GM20431 (cell line): Measurements from ENCODE around the gene PNPLA7.

Experiments
- in situ Hi-C: fragments of 300-500 bp; cut with MseI, MboI; formaldehyde crosslinking; loops from one replicate; pipeline ENCODE4 v1.15.0; 2020; ENCODE audit warnings: low sequenced_read_pairs; ENCODE audit not compliant: unreplicated experiment

PNPLA7 gene

DNA sequence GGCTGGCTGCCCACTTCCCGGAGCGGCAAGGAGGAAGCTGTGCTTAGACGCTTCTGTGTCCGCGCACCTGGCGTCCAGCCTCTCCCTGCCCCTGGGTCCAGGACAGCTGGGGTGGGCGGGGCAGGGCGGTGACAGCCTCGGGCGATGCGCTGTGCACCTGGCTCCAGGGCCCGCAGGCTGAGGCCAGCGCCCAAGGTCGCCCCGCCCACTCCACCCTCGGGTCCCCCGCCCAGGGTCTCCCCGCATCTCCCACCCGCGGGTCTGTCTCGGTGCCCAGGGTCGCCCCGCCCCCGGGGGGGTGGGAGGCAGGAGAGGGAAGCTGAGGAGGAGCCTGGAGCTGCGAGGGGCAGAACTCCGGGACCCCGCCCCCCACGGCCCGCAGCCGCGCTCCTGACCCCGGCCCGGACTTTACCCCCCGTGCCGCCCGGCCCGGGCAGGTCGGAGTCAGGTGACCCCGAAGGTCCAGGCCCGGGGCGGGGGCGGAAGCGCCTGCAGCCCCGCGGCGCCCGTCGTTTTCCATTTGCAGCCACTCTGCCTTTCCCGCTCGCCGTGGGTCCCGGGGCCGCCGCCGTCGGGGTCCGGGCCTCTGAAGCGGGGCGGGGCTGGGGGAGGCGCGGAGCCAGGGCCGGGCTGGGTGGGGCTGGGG is 108.8 kb downstream of the PNPLA7 start, which contains the start of gene ENTPD8:
ENTPD8 (minus strand) TSS at position 69 of the 646 bp plus-strand sequence. CDS start 3,072 bp downstream, outside the sequence.
- in situ Hi-C loops, result no loop called here

DNA sequence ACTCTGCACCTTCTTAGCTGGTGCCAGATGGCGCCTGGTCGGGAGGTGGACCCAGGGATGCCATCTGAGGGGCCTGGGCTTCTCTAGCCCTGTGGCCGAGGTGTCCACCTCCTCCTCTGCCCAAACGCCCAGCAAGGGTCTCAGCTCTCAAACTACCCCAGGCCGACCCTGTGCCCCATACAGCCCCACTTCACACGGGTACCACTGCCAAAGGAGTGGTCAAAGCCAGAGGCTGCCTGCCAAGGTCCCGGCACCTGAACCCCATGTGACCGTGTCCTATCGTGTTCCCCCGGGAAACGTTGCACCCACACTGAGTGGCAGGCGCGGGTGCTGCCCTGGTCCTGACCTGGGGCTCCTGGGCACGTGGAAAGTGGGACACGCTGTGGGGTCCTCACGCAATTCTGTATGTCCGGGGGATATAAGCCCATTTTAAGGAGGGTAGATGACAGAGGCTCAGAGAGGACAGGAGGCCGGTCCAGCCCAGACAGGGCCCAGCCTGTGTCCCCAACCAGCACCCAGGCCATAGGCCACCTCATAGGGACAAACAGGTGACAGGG is 111.0 kb downstream of the PNPLA7 start:
- in situ Hi-C loops, result loop anchor here (10.0 kb wide), 1 partner anchor 144 kb away; no protein-coding TSS in a partner anchor

DNA sequence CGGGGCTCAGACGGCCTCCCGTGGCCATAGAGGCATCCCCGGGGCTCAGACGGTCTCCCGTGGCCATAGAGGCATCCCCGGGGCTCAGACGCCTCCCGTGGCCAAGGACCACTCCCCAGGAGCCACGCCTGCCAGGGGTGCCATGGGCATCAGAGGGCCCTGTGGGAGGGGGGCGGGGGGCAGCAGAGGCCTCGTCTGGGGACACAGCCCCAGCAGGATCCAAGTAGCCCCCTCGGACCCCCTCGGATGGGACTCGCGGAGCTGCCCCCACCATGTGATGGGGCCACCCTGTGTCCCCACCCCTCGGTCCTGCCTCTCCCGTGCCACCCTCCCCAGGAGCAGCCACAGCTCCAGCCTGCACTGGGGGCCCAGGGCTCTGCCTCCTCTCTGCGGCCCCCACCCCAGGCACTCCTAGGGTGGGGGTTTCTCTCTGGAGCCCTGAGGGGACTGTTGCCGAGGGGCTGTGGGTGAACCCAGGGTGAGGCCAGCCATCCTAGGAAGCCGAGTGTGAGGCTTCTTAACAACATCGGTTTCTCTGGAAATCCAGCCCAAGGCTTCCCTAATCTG is 111.5 kb downstream of the PNPLA7 start:
- in situ Hi-C loops, result loop anchor here (10.0 kb wide), 1 partner anchor 144 kb away; no protein-coding TSS in a partner anchor

DNA sequence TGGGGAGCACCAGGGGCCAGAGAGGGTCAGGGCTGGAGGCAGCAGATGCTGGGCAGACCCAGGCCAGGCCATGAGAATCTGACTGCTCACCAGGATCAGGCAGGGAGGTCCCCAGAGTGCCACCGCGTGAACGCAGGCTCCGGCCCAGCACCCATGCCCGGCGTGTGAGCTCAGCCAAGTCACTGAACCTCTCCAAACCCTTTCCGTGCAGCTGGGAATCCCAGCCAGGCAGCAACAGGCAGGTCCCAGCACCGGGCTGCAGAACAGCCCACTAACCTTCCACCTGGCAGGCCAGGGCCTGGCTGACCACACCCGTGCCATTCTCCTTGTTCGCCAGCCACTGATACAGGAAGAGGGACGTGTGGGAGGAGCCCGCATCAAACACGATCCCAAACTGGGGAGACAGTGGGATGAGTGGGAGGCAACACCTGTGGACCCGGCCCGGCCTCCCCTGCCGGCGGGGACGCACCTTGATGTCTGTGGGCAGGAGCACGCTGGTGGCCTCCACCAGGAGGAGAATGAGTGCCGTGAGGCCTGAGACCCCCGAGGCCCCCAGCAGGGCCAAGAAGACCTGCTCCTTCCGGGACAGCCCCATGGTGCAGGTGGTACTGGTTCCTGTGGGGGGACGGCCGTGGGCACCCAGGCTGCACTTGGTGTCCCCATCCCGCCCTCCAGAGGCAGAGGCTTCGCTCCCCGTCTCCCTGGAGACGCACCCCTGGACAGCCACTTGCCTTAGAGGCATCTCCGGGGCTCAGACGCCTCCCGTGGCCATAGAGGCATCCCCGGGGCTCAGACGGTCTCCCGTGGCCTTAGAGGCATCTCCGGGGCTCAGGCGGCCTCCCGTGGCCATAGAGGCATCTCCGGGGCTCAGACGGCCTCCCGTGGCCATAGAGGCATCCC is 112.3 kb downstream of the PNPLA7 start:
- in situ Hi-C loops, result loop anchor here (10.0 kb wide), 1 partner anchor 143 kb away; no protein-coding TSS in a partner anchor

DNA sequence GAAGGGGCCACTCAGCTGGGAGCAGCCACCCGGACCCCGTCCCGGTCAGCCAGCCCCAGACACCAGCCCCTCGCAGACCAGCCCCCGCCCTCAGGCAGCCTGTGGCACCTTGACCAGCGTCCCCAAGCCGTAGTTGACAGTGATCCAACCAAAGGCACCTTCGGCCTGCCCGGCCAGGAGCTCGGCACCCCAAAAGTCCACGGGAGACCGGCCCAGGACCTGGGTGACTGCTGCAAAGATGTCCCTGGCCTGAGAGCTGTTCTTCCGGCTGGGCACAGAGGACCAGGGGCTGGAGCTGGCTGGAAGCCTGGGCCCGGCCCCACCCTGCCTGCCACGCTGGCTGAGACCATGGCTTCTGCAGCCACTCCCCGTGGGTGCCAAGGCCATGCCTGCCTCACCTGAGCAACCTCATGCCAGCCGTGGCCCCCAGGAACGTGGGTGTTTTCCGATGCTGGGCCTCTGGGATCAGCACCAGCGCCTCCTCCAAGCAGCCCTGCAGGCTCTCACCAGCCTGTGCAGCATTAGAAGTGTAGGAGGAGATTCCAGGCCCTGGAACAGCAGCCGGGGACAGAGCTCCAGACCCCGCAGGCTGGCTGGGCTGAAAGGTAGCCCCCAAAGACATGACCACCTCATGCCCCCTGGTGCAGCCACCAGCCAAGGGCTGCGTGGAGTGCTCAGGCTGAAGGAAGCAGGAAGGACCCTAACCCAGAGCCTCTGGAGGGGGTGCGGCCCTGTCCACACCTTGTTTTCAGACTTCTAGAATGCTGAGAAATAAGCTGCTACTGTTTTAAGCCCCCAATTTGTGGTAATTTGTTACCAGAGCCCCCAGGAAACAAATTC is 113.2 kb downstream of the PNPLA7 start:
- in situ Hi-C loops, result loop anchor here (10.0 kb wide), 1 partner anchor 142 kb away; no protein-coding TSS in a partner anchor

DNA sequence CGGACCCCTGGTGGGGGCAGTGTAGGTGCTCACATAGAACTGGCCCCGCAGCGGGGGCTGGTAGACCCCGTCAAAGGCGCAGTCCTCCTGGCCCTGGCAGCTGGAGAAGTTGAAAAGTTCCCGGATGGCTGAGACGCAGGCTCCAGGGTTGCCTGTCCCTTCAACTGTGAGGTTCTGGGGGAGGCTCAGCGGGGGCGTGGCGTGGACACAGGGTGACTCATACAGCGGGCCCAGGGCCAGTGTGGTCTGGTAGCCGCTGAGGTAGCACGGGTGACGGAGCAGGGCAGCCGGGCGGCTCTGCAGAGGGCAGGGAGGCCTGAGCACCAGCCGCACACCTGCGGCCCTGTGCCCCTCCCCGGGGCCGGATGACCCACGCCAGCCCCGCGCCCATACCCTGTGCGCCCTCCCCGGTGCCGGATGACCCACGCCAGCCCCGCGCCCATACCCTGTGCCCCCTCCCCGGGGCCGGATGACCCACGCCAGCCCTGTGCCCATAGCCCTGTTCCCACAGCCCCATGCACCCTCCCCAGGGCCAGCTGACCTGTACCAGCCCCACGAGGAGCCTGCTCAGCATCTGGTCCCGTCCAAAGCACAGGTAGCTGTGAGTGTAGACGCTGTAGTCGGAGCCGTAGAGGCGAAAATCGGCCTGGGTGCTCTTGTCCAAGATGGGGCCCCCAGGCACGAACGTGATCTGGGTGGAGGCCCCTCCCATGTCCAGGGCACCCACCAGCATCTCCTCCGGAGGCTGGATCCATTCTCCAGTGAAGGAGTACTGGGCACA is 114.0 kb downstream of the PNPLA7 start:
- in situ Hi-C loops, result loop anchor here (10.0 kb wide), 1 partner anchor 141 kb away; no protein-coding TSS in a partner anchor

DNA sequence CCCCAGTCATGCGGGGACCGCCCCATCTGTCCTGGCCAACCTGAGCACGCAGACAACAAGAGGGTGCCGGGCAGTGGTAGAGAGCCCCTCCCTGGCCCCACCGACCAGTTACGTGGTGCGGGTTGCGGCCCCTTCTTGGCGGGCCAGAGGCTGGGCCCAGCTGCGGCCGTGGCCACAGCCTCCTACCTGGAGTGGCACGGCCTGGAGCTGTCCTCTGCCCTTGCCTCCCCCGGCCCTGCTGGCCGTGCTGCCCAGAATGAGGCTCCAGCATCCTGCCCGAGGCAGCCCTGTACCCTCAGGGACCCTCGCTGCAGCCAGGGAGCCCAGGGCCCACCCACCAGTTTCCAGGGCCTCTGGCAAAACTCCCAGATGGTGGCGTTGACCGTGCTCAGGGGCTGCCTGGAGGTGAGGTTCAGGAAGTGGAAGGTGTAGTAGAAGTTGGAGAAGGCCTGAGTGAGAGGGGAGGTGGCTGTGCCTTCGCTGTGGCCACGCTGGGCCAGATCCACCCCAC is 114.8 kb downstream of the PNPLA7 start:
- in situ Hi-C loops, result loop anchor here (10.0 kb wide), 1 partner anchor 141 kb away; no protein-coding TSS in a partner anchor

DNA sequence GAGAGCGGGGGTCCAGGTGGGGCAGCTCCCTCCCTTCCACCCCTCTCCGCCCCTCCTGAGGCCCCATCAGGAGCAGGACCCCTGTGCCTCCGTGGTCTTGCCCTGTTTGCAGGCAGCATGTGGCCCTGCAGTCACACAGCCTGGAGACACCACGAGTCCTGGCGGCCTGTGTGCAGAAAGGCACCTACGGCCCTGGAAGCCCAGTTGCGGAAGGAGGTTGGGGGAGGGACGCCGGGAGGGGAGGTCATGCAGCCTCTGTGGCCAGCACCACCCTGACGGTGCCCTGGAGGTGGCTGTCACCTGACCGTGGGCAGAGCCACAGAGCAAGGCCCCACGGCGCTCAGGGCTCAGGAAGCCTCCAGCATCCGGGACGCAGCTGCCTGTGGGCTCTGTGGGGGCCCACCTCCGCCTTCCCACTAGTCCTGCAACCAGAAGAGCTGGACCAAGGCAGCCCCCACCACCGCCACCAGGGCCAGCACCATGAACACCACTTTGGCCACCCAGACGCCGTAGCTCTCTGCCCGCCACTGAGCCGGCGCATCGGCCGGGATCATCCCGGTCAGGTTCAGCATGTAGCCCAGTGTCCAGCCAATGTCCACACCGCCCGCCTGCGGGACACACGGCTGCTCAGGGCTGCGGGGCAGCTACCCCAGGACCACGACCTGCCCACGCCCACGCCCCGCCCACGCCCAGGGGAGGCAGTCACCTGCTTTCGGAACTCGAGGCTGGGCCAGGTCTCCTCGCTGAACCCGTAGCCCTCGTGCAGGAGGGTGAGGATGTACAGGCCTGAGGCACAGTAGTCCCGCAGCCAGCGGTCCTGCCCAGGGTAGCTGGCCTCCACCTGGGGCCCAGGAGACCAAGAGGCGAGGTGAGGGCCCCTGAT is 115.5 kb downstream of the PNPLA7 start:
- in situ Hi-C loops, result loop anchor here (10.0 kb wide), 1 partner anchor 140 kb away; no protein-coding TSS in a partner anchor

DNA sequence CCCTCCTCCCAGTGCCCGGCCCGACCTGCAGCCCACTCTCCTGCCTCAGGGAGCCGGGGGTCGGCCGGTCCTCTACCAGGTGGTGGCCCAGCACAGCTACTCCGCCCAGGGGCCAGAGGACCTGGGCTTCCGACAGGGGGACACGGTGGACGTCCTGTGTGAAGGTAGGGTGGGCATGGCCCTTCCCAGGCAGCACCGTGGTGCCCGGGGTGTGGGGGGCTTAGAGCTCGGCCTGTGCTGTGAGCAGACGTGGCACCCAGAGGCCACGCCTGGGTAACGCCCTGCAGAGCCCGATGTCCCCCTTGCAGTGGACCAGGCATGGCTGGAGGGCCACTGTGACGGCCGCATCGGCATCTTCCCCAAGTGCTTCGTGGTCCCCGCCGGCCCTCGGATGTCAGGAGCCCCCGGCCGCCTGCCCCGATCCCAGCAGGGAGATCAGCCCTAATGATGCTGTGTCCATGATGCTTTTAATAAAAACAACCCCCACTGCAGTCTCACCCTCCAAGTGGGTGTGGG is 116.2 kb downstream of the PNPLA7 start:
- in situ Hi-C loops, result loop anchor here (10.0 kb wide), 1 partner anchor 139 kb away; no protein-coding TSS in a partner anchor

DNA sequence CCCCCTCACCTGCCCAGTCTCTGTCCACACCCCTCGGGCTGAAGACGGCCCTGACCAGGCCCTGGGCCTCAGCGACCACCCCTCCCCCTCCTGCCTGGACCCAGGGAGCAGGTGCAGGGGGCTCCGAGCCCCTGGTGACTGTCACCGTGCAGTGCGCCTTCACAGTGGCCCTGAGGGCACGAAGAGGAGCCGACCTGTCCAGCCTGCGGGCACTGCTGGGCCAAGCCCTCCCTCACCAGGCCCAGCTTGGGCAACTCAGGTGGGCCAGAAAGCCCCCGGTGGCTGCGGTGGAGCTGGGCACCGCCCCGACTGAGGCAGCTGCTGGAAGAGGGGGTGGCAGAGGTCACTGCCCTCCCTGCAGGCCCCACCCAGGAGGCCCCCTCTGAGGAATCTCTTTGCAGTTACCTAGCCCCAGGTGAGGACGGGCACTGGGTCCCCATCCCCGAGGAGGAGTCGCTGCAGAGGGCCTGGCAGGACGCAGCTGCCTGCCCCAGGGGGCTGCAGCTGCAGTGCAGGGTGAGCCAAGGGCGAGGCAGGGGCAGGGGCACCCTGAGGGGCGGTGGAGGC is 116.8 kb downstream of the PNPLA7 start:
- in situ Hi-C loops, result loop anchor here (10.0 kb wide), 1 partner anchor 139 kb away; no protein-coding TSS in a partner anchor

DNA sequence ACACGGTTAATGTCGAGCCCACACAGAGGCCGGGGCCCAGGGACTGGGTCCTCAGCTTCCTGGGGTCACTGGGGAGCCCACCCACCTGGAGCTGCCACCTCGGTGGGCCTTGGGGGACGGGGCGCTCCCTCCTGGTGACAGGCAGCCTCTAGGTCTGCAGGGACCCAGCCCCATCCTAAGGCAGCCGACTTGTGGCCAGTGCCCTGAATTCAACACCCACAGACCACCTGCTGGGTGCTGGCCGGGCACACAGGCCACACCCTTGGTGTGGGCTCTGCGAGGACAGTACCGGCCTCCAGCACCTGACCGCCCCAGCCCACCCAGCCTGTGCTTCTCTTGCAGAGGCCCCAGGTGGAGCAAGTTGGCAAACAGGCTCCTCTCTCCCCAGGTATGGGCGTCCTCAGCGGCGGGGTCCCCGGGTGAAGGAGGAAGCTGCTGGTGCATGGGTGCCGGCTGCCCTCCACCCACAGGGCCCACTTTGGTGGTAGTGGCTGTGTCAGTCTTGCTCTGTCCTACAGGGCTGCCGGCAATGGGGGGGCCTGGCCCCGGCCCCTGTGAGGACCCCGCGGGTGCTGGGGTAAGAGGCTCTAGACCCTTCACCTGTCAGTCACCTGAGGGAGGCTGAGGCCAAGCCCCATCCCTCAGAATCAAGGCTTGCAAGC is 117.4 kb downstream of the PNPLA7 start:
- in situ Hi-C loops, result loop anchor here (10.0 kb wide), 1 partner anchor 138 kb away; no protein-coding TSS in a partner anchor

DNA sequence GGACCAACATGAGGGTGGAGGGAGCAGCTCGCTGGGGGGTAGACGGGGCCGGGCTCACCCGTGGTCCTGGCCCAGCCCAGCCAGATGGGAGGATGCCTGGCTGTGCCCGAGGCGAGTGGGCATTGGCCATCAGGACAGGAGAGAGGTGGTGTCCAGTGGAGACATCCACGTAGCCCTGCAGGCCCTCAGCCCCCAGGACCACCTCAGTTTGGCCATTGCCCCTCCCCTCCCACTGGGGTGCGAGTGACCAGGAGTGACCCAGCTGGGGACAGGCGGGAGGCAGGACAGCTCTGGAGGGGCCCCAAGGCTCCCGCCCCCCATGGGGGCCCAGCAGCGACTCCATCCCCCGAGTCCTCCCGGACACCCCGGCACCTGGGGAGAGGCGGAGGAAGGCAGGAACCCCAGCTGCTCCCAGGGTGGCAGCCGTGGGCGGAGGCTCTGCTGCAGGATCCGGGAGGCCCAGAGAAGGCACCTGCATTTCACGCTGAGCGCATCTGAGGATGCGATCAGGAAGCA is 118.7 kb downstream of the PNPLA7 start:
- in situ Hi-C loops, result loop anchor here (10.0 kb wide), 1 partner anchor 137 kb away; no protein-coding TSS in a partner anchor

DNA sequence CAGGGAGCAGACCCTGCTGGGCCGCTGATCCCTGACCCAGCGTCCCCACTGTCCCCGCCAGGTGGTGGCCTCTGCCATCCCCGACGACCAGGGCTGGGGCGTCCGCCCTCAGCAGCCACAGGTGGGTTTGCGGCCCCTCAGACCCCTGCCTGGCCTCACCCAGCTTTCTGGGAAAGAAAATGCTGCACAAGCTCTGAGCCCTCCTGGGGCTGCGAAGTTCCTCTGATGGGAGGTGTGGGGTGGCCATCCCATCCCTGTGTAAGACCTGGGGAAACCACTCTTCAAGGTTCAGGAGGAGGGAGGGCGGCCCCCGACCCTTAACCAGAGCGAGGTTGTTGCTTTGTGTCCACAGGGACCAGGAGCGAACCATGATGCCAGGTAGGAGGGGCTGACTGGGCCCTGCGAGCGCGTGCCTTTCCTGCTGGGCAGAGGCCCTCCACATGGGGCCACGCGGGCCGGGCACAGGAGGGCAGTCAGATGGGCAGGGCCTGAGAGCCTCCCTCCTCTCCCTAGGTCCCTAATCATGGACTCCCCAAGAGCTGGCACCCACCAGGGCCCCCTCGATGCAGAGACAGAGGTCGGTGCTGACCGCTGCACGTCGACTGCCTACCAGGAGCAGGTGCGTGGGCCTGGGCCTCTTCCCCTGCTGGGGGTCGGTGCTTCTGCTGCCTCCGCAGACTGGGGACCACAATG is 119.3 kb downstream of the PNPLA7 start:
- in situ Hi-C loops, result loop anchor here (10.0 kb wide), 1 partner anchor 136 kb away; no protein-coding TSS in a partner anchor

DNA sequence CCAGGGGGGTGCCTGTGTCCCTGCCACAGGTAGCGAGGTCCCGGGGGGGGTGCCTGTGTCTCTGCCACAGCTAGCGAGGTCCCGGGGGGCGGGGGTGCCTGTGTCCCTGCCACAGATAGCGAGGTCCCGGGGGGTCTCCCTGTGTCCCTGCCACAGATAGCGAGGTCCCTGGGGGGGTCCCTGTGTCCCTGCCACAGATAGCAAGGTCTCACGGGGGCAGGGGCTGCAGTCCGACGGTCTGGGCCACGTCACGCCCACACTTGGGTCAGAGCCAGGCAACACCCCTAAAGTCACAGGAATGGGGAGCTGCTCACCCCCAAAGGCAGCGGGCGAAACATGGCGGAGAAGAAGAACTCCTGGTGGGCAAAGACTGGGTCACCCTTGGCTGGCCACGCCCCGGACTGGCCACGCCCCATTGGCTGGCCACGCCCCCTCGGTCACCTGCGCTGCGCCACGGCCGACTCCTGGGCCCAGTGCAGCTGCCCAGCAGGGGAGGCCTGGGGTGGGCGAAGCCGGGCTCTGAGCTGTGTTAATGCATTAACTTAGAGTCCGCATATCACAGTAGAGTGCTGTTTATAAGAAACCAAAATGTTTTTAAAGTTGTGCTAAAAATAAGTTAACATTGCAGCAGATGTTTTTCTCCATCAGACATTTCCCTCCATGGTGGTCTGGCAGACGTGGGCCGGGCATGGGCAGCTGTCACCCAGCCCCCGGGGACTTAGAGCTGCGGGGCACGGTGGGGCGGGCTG is 120.1 kb downstream of the PNPLA7 start:
- in situ Hi-C loops, result loop anchor here (10.0 kb wide), 1 partner anchor 135 kb away; no protein-coding TSS in a partner anchor
